HepG2 (cell line): ENCODE data around the gene TMEM14A. TPM values are rescaled to one million over a fixed set of nuclear protein-coding genes. Genes with fewer than 3 reads are reported as not detected.

Experiments used
- ATAC-seq: fragments of 200-7000 bp; cut with Tn5 transposase; 3 replicates; pipeline ENCODE4 v1.9.1; 2020; ENCODE audit warnings: mild to moderate bottlenecking, moderate library complexity
- BruUV-seq: library from RNA; stranded (reverse); fragments of 400-500 nt; replicated peaks from 2 replicates; lab custom pipeline; 2021; lab: Mats Ljungman, UMichigan
- CTCF ChIA-PET: fragments of 300-600 bp; formaldehyde crosslinking; extraction: SDS; loops from one replicate; lab custom pipeline; 2021; ENCODE audit warnings: low total read pairs, inconsistent platforms, low intra/inter-chr PET ratio; lab: Yijun Ruan, JAX
- POLR2A ChIA-PET: fragments of 350-600 bp; sonication (Branson Sonifier 250); formaldehyde crosslinking; loops from one replicate; lab custom pipeline; 2020; ENCODE audit warnings: antibody characterized with exemption, inconsistent platforms; lab: Yijun Ruan, JAX
- DNase-seq: peaks from one replicate; pipeline ENCODE4 v3.0.0-alpha.2; 2015; ENCODE audit warnings: low spot score
- FAIRE-seq: peaks from 3 replicates; lab custom pipeline; 2011; peaks lifted over from hg19 to GRCh38; lab: Jason Lieb, UNC
- H2AFZ ChIP-seq: one replicate; pipeline ENCODE4 v1.6.1; 2011; ENCODE audit warnings: low read length, inconsistent platforms
- H3K27ac ChIP-seq: fragments of 300-600 bp; 3 replicates; pipeline ENCODE4 v1.8.0; 2011; ENCODE audit warnings: mixed run types, mild to moderate bottlenecking, mixed read lengths, low read length, inconsistent platforms; ENCODE audit not compliant: insufficient read depth; ENCODE audit errors: extremely low read length
- H3K27me3 ChIP-seq, 2 experiments: fragments of 200-600 bp in 1 of 2; 2 replicates in 1 of 2; 3 replicates in 1 of 2; pipeline versions ENCODE4 v1.6.0 to v1.8.0; 2011; ENCODE audit warnings: low read length in 2 of 2, mild to moderate bottlenecking in 2 of 2, moderate library complexity in 2 of 2, inconsistent platforms in 1 of 2; ENCODE audit not compliant: insufficient read depth in 2 of 2, control insufficient read depth in 1 of 2
- H3K36me3 ChIP-seq, 2 experiments: fragments of 200-600 bp in 1 of 2; replicated peaks in 1 of 2; 2 replicates in 1 of 2; 3 replicates in 1 of 2; pipeline versions ENCODE4 v1.5.1 to v1.8.0; 2011; ENCODE audit warnings: low read length in 2 of 2, inconsistent platforms in 1 of 2; ENCODE audit not compliant: insufficient read depth in 2 of 2, control insufficient read depth in 1 of 2
- H3K4me1 ChIP-seq: 2 replicates; pipeline ENCODE4 v1.5.1; 2012; ENCODE audit warnings: low read length, inconsistent platforms; ENCODE audit not compliant: insufficient read depth
- H3K4me2 ChIP-seq: 2 replicates; pipeline ENCODE4 v1.6.0; 2011; ENCODE audit warnings: low read depth, low read length, inconsistent platforms
- H3K4me3 ChIP-seq, 3 experiments: fragments of 200-600 bp in 1 of 3; sonication (generic), shearing (Covaris generic) in 1 of 3; replicated peaks in 1 of 3; 2 replicates each; pipeline ENCODE4 v1.5.1; 2011 to 2016; ENCODE audit warnings: low read length in 3 of 3, inconsistent platforms in 2 of 3, low read depth in 2 of 3, mild to moderate bottlenecking in 2 of 3, control low read depth in 1 of 3, mixed read lengths in 1 of 3; ENCODE audit not compliant: insufficient read depth in 1 of 3
- H3K79me2 ChIP-seq: one replicate; pipeline ENCODE4 v1.6.1; 2011; ENCODE audit warnings: low read length, inconsistent platforms; ENCODE audit not compliant: insufficient read depth
- H3K9ac ChIP-seq: 2 replicates; pipeline ENCODE4 v1.6.0; 2011; ENCODE audit warnings: mild to moderate bottlenecking, low read depth, low read length, inconsistent platforms; ENCODE audit not compliant: insufficient read depth
- H3K9me3 ChIP-seq: 2 replicates; pipeline ENCODE4 v1.5.1; 2012; ENCODE audit warnings: mild to moderate bottlenecking, low read length
- H4K20me1 ChIP-seq: 2 replicates; pipeline ENCODE4 v1.6.0; 2011; ENCODE audit warnings: inconsistent platforms, mild to moderate bottlenecking, low read length, moderate library complexity; ENCODE audit not compliant: insufficient read depth
- ARNTL ChIP-seq: sonication (generic); formaldehyde crosslinking; IDR thresholded peaks from 2 replicates; pipeline ENCODE4 v1.4.0; 2020; ENCODE audit warnings: mild to moderate bottlenecking, missing genetic modification reagents
- CAMTA2 ChIP-seq: sonication (generic); formaldehyde crosslinking; IDR thresholded peaks from 2 replicates; pipeline ENCODE4 v1.4.0; 2020; ENCODE audit warnings: mild to moderate bottlenecking, missing genetic modification reagents, borderline replicate concordance
- ISL2 ChIP-seq: sonication (generic); formaldehyde crosslinking; IDR thresholded peaks from 2 replicates; pipeline ENCODE4 v1.5.0; 2020; ENCODE audit warnings: missing genetic modification reagents
- MTF2 ChIP-seq: sonication (generic); formaldehyde crosslinking; IDR thresholded peaks from 2 replicates; pipeline ENCODE4 v1.5.0; 2020; ENCODE audit warnings: missing genetic modification reagents, borderline replicate concordance
- RFXANK ChIP-seq: IDR thresholded peaks from 2 replicates; pipeline ENCODE4 v1.6.1; 2016
- SRY ChIP-seq: sonication (generic); formaldehyde crosslinking; IDR thresholded peaks from 2 replicates; pipeline ENCODE4 v1.8.0; 2022; ENCODE audit warnings: mild to moderate bottlenecking, missing genetic modification reagents
- whole genome bisulfite sequencing: methylation state at CpG from one replicate; pipeline ENCODE4 v1.1.6; 2017; ENCODE audit warnings: low lambda C conversion rate; 5-methylcytosine and 5-hydroxymethylcytosine counted together
- in situ Hi-C: cut with HindIII; loops from 2 replicates; pipeline ENCODE4 v1.10.0; 2017; ENCODE audit warnings: low pct_unique_long_range_greater_than_20kb; ENCODE audit not compliant: extremely low pct_ligation_motif_present
- intact Hi-C: fragments of 100-400 bp; cut with micrococcal nuclease; formaldehyde crosslinking; loops from one replicate; pipeline ENCODE4 v1.10.0; 2022; ENCODE audit not compliant: unreplicated experiment
- polyA plus RNA-seq, 8 experiments: library from polyadenylated mRNA; depleted of rRNA in 3 of 8; stranded (reverse) in 7 of 8; unstranded in 1 of 8; fragments of >200 nt; fragmentation: Illumina TruSeq in 4 of 8; extraction: Trizol in 4 of 8; gene quantifications; 2 replicates each; pipeline versions ENCODE4 v1.2.1 to v1.2.3, GENCODE V29; 2011 to 2016; ENCODE audit warnings: low read depth in 4 of 8, missing spikeins in 1 of 8, mixed read lengths in 1 of 8; ENCODE audit not compliant: insufficient read depth in 1 of 8
- total RNA-seq, 5 experiments: library from RNA; depleted of rRNA; stranded (reverse); fragments of >200 nt; fragmentation: Illumina TruSeq; extraction: Trizol; gene quantifications; 2 replicates each; pipeline ENCODE4 v1.2.3, GENCODE V29; 2016; ENCODE audit warnings: low read depth in 1 of 5
- TF ChIP-seq, protein P1 (sequence below): IDR thresholded peaks from 2 replicates; pipeline ENCODE4 v1.6.1; 2016; ENCODE audit warnings: missing compliant biosample characterization, missing genetic modification reagents, borderline replicate concordance
- TF ChIP-seq, protein P2 (sequence below): IDR thresholded peaks from 2 replicates; pipeline ENCODE4 v1.6.1; 2016; ENCODE audit warnings: control low read depth
- TF ChIP-seq, protein P3 (sequence below): sonication (generic); formaldehyde crosslinking; IDR thresholded peaks from 2 replicates; pipeline ENCODE4 v1.4.0; 2020; ENCODE audit warnings: missing genetic modification reagents; ENCODE audit errors: not compliant biosample characterization
- TF ChIP-seq, protein P4 (sequence below): IDR thresholded peaks from 2 replicates; pipeline ENCODE4 v1.6.1; 2012; ENCODE audit warnings: low read length, improper control_type of control experiment
- TF ChIP-seq, protein P5 (sequence below): sonication (generic); formaldehyde crosslinking; IDR thresholded peaks from 2 replicates; pipeline ENCODE4 v1.5.1; 2020; ENCODE audit warnings: mild to moderate bottlenecking, moderate library complexity, missing genetic modification reagents
- TF ChIP-seq, protein P6 (sequence below): sonication (generic); formaldehyde crosslinking; IDR thresholded peaks from 2 replicates; pipeline ENCODE4 v1.8.1; 2023; ENCODE audit warnings: mild to moderate bottlenecking, moderate library complexity, missing genetic modification reagents

The TMEM14A gene
- total and polyA plus RNA-seq, 2 of the 13 experiments (the other 11 are each of a cell fraction or from before 2014, with no cell fraction given) = 24.6 to 73.7 TPM

DNA sequence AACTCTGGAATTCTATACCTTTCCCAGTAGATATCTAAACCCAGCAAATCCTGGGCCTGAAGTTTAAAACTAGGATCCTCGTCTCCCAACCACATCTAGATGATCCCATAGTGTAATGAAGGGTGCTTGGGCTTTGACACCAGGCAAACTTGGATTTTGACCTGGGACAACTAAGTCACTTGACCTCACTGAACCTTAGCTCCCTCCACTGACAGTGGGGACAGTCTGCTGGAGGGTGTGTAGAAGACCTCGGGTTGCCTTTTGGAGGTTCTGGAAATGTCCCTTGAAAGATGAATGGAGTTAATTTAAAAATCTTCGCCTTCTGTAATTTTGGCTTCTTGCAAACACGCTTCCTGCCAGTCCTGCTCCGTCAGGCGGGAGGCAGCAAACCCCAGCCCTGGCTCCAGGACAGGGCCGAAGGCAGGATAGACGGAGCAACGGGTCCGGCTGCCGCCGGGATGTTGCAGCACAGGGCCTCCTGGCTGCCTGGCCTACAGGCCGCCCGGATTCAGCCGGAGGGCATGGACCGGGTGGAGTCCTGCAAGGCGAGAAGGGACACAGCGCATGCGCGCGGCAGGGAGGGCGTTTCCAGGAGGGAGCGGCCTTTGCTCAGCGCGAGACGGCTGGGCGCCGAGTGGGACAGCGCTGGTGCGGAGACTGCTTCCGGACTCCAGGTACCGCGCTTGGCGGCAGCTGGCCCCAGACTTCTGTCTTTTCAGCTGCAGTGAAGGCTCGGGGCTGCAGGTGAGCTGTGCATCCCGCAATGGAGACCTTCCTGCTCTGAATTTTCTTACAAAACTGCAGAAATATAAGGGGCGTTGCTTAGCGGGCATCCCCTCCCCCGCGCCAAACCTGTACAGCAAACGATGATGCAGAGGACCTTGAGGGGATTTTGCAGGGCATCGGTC, at the start of gene TMEM14A (continued):
- TF ChIP-seq, protein P1, sequence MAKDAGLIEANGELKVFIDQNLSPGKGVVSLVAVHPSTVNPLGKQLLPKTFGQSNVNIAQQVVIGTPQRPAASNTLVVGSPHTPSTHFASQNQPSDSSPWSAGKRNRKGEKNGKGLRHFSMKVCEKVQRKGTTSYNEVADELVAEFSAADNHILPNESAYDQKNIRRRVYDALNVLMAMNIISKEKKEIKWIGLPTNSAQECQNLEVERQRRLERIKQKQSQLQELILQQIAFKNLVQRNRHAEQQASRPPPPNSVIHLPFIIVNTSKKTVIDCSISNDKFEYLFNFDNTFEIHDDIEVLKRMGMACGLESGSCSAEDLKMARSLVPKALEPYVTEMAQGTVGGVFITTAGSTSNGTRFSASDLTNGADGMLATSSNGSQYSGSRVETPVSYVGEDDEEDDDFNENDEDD (CRISPR knock-in tag) = peak; percentile 81; the same call in 1 of the 2 replicates
- TF ChIP-seq, protein P2, sequence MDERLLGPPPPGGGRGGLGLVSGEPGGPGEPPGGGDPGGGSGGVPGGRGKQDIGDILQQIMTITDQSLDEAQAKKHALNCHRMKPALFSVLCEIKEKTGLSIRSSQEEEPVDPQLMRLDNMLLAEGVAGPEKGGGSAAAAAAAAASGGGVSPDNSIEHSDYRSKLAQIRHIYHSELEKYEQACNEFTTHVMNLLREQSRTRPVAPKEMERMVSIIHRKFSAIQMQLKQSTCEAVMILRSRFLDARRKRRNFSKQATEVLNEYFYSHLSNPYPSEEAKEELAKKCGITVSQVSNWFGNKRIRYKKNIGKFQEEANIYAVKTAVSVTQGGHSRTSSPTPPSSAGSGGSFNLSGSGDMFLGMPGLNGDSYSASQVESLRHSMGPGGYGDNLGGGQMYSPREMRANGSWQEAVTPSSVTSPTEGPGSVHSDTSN (CRISPR knock-in tag) = no peak
- TF ChIP-seq, protein P3, sequence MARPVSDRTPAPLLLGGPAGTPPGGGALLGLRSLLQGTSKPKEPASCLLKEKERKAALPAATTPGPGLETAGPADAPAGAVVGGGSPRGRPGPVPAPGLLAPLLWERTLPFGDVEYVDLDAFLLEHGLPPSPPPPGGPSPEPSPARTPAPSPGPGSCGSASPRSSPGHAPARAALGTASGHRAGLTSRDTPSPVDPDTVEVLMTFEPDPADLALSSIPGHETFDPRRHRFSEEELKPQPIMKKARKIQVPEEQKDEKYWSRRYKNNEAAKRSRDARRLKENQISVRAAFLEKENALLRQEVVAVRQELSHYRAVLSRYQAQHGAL (CRISPR knock-in tag) = peak; percentile 96

DNA sequence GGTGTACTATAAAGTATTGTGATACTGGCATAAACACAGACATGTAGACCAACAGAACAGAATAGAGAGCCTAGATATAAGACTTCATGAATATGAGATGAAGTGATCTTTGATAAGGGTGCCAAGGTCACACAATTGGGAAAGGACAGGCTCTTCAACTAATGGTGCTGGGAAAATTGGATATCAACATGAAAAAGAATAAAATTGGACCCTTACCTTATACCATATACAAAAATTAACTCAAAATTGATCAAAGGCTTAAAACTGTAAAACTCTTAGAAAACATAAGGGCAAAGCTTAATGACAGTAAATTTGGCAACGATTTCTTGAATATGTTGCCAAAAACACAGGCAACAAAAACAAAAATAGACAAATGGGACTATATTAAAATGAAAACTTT, 49.3 kb upstream of the TMEM14A start:
- H3K9me3 ChIP-seq = no peaks in the 10 kb centered on the region
- POLR2A ChIA-PET = no interaction called here
- no peak overlapping the region for H3K27ac ChIP-seq
- H2AFZ ChIP-seq = no peak overlapping the region
- DNase-seq = no peak
- H3K79me2 ChIP-seq = no peaks in the 10 kb centered on the region
- intact Hi-C loops = loop anchor here (1.0 kb wide), 1 partner anchor 13 kb away; no protein-coding TSS in a partner anchor
- CTCF ChIA-PET = no interaction called here
- no TSS peak for BruUV-seq
- H3K4me3 ChIP-seq = no peak overlapping the region
- no peaks in the 10 kb centered on the region for H3K36me3 ChIP-seq
- H3K4me2 ChIP-seq = no peak overlapping the region
- peak; percentile 8 for FAIRE-seq
- ATAC-seq = no peak
- in situ Hi-C loops = no loop called here
- no peaks in the 10 kb centered on the region for H3K27me3 ChIP-seq
- 2% methylated on average over 1 of the region's 1 CpG for WGBS
- H4K20me1 ChIP-seq = no peaks in the 10 kb centered on the region
- H3K9ac ChIP-seq = no peak overlapping the region
- H3K4me1 ChIP-seq = peaks cover 15% of the 10 kb centered on the region
- TF ChIP-seq, protein P4, sequence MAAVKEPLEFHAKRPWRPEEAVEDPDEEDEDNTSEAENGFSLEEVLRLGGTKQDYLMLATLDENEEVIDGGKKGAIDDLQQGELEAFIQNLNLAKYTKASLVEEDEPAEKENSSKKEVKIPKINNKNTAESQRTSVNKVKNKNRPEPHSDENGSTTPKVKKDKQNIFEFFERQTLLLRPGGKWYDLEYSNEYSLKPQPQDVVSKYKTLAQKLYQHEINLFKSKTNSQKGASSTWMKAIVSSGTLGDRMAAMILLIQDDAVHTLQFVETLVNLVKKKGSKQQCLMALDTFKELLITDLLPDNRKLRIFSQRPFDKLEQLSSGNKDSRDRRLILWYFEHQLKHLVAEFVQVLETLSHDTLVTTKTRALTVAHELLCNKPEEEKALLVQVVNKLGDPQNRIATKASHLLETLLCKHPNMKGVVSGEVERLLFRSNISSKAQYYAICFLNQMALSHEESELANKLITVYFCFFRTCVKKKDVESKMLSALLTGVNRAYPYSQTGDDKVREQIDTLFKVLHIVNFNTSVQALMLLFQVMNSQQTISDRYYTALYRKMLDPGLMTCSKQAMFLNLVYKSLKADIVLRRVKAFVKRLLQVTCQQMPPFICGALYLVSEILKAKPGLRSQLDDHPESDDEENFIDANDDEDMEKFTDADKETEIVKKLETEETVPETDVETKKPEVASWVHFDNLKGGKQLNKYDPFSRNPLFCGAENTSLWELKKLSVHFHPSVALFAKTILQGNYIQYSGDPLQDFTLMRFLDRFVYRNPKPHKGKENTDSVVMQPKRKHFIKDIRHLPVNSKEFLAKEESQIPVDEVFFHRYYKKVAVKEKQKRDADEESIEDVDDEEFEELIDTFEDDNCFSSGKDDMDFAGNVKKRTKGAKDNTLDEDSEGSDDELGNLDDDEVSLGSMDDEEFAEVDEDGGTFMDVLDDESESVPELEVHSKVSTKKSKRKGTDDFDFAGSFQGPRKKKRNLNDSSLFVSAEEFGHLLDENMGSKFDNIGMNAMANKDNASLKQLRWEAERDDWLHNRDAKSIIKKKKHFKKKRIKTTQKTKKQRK = no peak
- TF ChIP-seq ISL2 (no peak), RFXANK (no peak), ARNTL (no peak), SRY (CRISPR knock-in tag) (no peak), MTF2 (no peak), CAMTA2 (CRISPR knock-in tag) (no peak)
- TF ChIP-seq, protein P5, sequence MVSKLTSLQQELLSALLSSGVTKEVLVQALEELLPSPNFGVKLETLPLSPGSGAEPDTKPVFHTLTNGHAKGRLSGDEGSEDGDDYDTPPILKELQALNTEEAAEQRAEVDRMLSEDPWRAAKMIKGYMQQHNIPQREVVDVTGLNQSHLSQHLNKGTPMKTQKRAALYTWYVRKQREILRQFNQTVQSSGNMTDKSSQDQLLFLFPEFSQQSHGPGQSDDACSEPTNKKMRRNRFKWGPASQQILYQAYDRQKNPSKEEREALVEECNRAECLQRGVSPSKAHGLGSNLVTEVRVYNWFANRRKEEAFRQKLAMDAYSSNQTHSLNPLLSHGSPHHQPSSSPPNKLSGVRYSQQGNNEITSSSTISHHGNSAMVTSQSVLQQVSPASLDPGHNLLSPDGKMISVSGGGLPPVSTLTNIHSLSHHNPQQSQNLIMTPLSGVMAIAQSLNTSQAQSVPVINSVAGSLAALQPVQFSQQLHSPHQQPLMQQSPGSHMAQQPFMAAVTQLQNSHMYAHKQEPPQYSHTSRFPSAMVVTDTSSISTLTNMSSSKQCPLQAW (CRISPR knock-in tag) = no peak
- TF ChIP-seq, protein P6, sequence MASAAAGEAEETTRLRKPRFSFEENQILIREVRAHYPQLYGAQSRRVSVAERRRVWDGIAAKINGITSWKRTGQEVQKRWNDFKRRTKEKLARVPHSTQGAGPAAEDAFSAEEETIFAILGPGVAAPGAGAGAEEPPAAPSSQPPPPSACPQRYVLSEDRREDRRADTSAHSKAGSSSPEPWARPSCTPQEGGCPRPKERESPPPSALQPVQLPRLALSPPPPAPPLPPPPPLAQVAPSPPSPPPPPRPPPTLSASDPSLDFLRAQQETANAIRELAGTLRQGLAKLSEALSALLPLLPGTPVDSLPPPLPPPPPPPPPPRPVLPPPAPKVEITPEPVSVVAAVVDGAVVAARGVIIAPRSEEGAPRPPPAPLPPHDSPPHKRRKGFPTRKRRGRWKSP (CRISPR knock-in tag) = no peak
